Stimulated activated CD8-positive, alpha-beta memory T cell treated with anti-CD3 and anti-CD28 coated beads, Interleukin-2, amount 100 ng/mL, for 48 hours (primary cell): Measurements from ENCODE around the gene SOCS1.

Source experiments
- DNase-seq, 2 donors: peaks; one replicate each; pipeline ENCODE4 v3.0.0-alpha.2; 2020; ENCODE audit warnings: low read depth in 2 of 2

SOCS1 gene

GRCh38 chr16:11260596-11260966, 4.6 kb upstream of the SOCS1 start:
- no peak for DNase-seq

DNA sequence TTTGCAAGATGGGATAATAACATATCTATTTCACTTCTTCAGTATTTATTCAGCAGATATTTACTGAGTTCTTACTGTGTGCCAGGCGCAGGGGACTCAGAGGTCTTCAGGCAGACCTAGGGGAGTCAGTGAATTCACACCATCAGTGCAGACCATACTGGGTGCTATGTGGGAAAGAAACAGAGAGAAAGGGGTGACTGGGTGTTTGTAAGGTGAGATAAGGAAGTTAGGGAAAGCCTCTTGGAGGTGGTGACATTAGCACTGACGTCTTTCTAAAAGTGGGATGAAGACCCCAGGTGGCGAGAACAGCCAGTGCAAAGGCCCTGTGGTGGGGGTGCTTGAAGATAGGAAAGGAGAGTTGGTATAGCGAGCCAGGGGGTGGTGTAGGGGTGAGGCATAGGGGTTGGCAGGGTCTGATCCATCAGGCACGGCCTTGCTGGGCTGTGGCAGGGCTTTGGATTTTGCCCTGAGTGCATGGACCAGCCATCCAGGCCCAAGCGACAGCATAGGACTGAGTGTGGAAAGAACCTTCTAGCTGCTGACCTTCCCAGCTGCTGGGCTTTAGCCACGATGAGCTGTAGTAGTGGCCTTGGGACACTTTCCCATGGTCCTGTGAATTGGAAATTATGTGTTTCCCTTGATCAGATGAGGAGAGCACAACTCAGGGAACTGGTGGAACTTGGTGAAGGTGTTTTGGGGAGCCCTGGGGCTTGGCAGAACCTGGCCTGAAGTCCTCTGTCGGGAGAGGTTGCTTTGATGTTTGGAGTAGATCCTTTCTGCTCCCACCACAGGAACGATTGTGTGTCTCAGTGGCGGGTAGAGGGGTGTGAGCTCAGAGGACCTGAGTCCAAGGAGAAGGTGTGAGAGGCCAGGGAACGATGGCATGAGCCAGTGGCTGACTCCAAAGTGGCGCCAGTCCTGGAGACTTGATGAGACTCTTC, 3.9 kb upstream of the SOCS1 start:
- no peak for DNase-seq

GRCh38 chr16:11258553-11259492, 2.8 kb upstream of the SOCS1 start:
- no peak for DNase-seq

DNA sequence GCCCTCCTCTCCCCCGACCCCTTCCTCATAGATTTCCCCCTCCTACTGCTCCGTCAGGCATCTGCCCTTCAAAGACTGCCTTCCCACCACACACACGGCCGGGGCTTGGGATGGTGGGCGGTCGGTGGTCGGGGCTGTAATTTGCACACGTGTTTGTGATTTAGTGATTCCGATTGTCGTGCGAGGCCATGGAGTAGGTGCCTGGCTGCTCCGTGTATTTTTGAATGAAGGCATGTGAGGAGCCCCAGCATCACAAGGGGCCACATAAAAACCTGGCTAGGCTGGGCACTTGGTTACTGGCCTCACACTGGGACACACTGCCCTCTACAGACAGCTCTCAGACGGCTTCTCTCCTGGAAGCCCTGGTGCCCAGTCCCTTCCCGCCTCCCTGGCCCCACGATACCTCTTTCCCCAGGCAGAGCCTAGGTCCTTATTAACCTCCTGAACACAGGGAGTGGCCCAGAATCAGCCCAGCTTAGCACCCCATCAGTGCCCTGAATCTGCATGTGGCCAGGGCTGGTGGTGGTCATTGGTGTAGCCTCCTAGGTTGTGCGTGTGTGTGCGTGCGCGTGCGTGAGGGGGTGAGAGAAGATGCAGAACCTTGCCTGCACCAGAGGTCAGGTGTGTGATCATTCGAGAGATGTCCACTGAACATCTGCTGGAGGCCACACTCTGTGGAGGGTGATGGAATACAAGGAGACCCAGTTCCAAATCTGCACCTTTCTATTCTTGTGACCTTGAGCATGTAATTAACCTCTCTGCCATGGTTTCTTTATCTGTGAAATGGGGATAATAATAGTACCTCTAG, 1.3 kb upstream of the SOCS1 start:
- DNase-seq: peak in 1 of 2 donors; percentile 46

GRCh38 chr16:11256661-11257130, 692 bp upstream of the SOCS1 start:
- DNase-seq: peak in 1 of 2 donors; percentile 57

GRCh38 chr16:11254913-11255736, 879 bp downstream of the SOCS1 start:
- no peak for DNase-seq

DNA sequence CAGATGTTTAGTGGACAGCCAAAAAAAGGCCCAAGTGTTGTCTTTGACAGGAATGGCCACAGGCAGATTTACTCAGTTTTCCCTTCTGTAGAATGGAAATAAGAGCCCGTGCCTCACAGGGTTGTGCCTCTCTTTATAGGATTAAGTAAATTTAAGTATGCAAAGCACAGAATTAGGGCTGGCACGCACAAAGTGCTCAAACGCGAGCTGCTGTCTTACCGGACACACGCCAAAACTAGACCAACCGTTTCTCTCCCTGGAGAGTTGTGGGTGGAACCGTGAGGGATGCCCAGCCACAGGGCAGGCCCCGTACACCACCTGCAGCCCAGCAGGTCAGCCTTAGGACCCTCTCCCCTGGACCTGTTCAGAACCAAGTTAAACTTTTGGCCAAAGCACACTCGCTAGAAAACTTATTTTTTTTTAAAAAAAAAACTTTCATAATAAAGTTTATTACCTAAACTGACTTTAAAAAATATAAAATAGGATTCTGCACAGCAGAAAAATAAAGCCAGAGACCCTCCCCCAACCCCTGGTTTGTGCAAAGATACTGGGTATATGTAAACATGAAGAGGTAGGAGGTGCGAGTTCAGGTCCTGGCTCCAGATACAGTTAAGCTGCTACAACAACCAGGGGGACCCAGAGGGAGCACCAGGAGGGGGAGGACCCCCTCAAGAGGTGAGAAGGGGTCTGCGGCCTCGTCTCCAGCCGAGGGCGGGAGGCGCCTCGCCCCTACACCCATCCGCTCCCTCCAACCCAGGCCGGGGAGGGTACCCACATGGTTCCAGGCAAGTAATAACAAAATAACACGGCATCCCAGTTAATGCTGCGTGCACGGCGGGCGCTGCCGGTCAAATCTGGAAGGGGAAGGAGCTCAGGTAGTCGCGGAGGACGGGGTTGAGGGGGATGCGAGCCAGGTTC, 1.8 kb downstream of the SOCS1 start:
- no peak for DNase-seq

DNA sequence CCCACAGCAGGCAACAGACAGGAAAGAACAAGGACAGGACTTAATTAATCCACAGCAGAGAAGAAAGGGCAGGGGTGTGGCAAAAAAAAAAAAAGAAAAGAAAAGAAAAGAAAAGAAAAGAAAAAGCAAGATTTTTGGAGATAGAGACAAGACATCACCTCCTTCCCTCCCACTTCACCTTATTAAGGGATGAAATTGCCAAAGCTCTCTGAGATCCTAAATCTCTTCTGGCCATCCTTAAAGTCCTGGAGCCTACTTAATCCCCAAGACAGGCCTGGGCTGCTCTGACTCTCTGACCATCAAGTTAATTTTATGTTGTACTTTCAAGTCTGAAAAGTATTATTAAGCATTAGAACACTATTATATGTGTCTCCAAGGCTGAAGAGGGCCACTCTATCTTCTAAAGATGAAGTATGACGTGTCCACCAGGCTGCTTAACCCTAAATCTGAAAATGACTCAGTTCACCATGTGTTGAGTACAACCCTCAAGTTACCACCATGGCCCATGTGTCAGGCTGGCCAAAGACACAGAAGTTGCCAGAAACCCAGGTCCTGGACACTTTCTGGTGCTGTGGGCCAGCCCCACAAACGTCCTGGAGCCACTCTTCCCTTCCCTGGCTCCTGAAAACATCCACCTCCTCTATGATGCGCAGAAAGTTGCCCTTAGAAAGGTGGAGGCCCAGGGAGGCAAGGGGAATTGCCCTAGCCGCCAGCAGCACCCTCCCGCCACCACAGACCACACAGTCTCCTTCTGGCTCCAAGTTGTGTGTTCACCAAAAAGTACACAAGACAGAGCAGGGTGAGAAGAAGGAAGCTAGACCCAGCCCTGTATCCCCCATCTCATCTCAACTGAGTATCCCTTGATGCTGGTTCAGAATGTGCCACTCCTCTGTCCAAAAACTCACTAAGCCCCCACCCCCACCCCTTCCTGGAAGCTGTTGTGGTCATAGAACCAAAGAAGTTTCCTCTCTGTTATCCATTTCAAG, 2.7 kb downstream of the SOCS1 start:
- no peak for DNase-seq

- no peak for DNase-seq
Measured at GRCh38 chr16:11252482-11252931, 3.5 kb downstream of the SOCS1 start.

DNA sequence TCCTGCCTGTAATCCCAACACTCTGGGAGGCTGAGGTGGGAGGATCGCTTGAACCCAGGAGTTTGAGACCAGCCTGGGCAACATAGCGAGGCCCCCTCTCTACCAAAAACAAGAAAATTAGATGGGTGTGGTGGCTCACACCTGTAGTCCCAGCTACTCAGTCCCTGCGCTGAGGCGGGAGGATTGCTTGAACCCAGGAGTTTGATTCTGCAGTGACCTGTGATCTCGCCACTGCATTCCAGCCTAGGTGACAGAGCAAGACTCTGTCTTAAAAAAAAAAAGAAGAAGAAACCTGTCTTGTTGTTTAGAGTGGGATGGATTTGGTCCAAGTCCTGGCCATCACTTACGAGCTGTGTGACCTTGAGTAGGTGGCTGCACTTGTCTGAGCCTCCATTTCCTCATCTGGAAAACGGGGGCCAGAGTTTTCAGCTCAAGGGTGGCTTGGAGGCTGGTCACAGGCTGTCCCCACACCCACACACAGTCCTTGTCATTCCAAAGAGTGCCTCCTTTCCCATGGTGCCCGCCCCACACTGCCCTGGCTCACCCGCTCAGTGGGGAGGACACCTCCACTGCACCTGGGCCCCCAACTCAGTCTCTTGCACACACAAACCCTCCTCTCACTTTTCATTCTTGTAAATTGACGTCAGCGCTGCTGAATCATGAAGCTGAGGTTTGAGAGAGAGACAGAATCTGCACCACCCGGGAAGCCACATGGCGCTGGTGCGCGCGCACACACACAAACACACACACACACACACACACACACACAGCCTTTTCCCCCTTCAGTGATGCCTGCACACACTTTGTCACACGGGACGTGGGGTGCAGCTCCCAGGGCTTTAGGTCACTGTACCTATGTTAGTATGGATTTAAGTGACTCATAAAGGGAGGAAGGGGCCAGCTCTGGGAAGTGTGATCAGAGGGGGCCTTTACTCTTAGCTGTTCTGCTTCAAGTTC, 4.2 kb downstream of the SOCS1 start:
- peak; percentile 66 to 80 for DNase-seq

DNA sequence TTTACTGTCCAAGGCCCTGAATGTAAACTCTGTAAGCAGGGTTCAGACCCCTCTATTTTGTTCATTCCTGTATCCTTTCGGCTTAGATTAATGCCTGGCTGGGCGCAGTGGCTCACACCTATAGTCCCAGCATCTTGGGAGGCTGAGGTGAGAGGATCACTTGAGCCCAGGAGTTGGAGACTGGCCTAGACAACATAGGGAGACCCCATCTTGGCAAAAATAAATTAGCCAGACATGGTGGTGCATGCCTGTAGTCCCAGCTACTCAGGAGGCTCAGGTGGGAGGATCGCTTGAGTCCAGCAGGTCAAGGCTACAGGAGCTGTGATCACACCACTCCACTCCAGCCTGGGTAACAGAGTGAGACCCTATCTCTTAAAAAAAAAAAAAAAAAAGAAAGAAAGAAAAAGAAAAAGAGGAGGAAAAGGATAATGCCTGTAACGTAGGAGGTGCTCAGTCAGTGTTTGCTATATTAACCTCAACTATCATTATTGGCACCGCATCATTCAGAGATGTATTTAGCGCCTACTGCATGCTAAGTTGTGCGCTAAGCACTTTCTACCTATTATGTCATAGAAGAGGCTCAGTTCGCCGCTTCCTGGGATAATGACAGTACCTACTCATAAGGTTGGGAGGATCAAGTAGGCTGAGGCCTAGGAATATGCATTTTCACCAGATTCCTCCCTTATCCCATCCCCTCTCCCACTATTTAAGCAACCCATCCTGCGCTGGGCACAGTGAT, 5.0 kb downstream of the SOCS1 start:
- DNase-seq: no peak

DNA sequence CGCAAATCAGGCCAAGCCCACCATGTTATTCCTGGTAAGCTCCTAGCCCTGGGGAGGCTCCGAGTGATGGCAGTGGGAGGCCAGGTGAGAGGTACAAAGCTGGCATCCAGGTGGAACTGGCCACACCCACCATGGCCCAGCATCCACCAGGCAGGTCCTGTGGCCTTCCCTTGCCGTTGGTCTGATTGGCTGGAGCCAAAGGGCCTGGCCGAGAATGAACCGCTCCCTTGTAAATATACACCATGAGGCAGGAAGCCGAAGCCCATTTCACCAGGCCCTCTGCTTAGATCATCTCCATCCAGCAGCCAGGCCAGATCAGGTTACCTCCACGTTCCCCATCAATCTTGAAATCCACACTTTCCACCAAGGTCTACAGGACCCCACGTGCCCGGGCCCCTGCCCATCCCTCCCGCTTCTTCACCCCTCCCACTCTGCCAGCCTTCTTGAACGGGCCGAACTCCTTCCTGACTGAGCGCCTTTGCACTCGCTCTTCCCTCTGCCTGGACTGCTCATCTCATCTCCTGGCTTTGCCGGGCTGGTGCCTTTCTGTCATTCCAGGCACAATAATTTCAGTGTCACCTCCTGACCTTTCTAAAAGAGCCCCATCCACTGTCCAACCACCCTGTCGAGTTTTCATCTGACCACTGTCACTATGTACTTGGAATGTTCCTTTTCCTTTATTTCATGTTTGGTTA, 5.8 kb downstream of the SOCS1 start:
- DNase-seq: no peak

DNA sequence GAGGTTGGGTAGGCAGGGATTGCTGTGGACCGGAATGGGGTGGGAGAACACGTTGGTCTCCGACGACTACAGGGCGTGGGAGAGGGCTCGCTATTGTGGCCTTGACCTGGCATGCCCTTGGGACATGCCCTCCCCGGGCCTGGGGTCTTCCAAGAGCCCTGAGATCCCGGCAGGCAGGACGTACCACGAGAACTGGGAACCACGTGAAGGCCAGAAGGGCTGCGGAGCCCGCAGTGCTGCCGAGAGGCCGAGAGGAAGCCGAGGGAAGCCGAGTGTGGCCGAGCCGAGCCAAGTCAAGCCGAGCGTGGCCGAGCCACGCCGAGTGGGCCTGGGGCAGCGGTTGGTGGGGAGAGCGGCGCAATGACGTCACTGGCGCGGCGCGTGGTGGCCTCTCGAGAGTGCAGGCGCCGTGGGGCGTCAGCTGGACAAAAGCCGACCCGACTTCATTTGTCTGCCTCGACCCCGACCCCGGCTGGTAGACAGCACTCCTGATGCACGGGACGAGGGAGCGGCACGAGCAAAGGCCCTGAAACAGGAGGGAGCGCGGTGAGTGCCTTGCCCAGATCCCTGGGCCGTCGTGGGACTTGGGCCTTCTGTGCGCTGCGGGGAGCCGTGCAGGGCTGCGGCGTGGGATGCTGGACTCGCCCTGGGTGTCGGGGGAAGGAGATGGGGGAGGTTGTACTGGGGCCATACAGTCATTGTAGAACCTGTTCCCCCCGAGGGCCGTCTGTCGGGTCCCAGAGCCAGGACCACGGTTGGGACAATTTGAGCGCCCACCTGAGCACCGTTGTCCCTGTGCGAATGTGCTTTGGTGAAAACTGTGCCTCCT, 6.6 kb downstream of the SOCS1 start:
- no peak for DNase-seq

DNA sequence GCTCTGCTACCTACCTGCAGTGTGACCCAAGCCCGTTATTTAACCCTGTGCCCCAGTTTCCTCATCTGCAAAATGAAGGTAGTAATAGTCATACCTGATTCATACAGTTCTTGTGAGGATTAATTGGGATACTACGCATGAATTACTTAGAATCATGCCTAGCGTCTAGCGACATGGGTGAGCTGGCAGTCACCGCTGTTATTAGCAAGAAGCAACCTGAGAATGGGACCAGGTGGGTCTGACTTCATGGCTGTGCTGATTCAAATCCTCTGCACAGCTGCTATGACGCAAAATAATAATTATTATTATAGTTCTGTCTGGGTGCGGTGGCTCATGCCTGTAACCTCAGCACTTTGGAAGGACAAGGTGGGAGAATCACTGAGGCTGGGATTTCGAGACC, 7.9 kb downstream of the SOCS1 start:
- no peak for DNase-seq

- DNase-seq: no peak
Measured at GRCh38 chr16:11245988-11246387, 10.0 kb downstream of the SOCS1 start.
